OCI-LY3 (cell line): ENCODE results near the gene DNAH17.

Experiments used
- EZH2phosphoT487 ChIP-seq: fragments of 200-600 bp; shearing (Covaris generic); IDR thresholded peaks from 2 replicates; pipeline ENCODE4 v1.6.1; 2018; ENCODE audit warnings: antibody characterized with exemption, mixed run types, low read depth
- TF ChIP-seq, protein P1 (sequence below): fragments of 200-600, 300-600 bp; sonication (generic); IDR thresholded peaks from 2 replicates; pipeline ENCODE4 v1.5.1; 2014; ENCODE audit warnings: antibody characterized with exemption, low read length, low read depth

DNA sequence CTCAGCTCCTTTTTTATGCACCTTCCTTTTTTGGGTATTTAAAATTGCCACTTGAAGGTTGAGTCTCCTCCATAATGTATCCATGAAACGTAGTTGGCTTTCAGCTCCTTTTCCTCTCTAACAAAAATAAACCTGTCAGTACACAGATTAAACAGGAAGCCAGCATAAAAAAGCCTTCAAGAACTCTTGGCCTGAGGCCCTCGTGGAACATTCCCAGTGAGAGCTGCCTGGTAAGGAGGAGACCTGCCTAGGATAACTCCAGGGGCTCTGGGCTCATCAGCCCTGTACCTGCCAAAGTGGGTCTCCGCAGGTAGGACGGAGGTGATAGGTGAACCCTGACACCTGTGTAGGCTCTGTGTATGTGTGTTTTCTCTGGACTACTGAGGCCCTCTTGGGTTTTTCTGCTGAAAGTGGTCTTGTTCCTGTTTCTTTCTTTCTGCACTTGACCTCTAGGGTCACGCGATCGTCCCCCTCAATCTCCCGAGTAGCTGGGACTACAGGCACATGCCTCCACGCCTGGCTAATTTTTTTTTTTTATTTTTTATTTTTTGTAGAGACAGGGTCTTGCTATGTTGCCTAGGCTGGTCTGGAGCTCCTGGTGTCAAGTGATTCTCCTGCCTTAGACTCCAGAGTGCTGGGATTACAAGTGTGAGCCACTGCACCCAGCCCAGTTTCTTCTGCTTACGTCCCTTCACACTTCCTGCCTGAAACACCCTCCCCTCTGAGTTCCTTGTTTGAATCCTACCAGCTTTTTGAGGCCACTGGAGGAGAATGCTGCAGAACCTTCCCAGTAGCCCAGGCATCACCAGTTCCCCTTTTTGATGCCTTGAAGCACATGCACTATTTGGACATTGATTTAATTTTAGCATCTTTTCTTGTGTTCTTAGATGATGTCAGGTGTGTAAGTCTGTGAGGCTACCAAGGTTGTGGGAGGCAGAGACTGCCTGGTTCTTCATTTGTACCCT lies 188.9 kb downstream of the DNAH17 start:
- TF ChIP-seq, protein P1, sequence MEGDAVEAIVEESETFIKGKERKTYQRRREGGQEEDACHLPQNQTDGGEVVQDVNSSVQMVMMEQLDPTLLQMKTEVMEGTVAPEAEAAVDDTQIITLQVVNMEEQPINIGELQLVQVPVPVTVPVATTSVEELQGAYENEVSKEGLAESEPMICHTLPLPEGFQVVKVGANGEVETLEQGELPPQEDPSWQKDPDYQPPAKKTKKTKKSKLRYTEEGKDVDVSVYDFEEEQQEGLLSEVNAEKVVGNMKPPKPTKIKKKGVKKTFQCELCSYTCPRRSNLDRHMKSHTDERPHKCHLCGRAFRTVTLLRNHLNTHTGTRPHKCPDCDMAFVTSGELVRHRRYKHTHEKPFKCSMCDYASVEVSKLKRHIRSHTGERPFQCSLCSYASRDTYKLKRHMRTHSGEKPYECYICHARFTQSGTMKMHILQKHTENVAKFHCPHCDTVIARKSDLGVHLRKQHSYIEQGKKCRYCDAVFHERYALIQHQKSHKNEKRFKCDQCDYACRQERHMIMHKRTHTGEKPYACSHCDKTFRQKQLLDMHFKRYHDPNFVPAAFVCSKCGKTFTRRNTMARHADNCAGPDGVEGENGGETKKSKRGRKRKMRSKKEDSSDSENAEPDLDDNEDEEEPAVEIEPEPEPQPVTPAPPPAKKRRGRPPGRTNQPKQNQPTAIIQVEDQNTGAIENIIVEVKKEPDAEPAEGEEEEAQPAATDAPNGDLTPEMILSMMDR, result peak; percentile 23
- no peak for TF ChIP-seq EZH2phosphoT487
